Smooth muscle cell (in vitro differentiated cells): ENCODE results near the gene OGDH. TPM values are rescaled to one million over a fixed set of nuclear protein-coding genes. Genes with fewer than 3 reads are reported as not detected.
A peak's percentile ranks its signal among the peaks of the same experiment; 100 is the strongest.

Experiments used
- DNase-seq: peaks from one replicate; lab custom pipeline; 2025; ENCODE audit not compliant: unreplicated experiment; lab: John Stamatoyannopoulos, UW
- H2AFZ ChIP-seq: fragments of 200-600 bp; sonication (generic); 2 replicates; pipeline ENCODE4 v1.6.0; 2016; ENCODE audit warnings: antibody characterized with exemption, low read depth, mild to moderate bottlenecking
- H3F3A ChIP-seq: fragments of 200-600 bp; sonication (generic); 2 replicates; pipeline ENCODE4 v1.6.0; 2017; ENCODE audit warnings: antibody characterized with exemption, low read depth
- H3K27ac ChIP-seq: fragments of 200-600 bp; sonication (generic); 2 replicates; pipeline ENCODE4 v1.5.1; 2016; ENCODE audit warnings: low read depth, mild to moderate bottlenecking
- H3K27me3 ChIP-seq: fragments of 200-600 bp; sonication (generic); 2 replicates; pipeline ENCODE4 v1.6.1; 2016; ENCODE audit warnings: low read depth, mild to moderate bottlenecking
- H3K36me3 ChIP-seq: fragments of 200-600 bp; sonication (generic); 2 replicates; pipeline ENCODE4 v1.5.1; 2016; ENCODE audit warnings: low read depth
- H3K4me1 ChIP-seq: fragments of 200-600 bp; sonication (generic); 2 replicates; pipeline ENCODE4 v1.5.1; 2016; ENCODE audit warnings: low read depth
- H3K4me2 ChIP-seq: fragments of 200-600 bp; sonication (generic); 2 replicates; pipeline ENCODE4 v1.6.0; 2016; ENCODE audit warnings: mild to moderate bottlenecking
- H3K4me3 ChIP-seq: fragments of 200-600 bp; sonication (generic); 2 replicates; pipeline ENCODE4 v1.5.1; 2016; ENCODE audit warnings: mild to moderate bottlenecking
- H3K79me2 ChIP-seq: fragments of 200-600 bp; sonication (generic); 2 replicates; pipeline ENCODE4 v1.6.0; 2016; ENCODE audit warnings: low read depth, mild to moderate bottlenecking
- H3K9ac ChIP-seq: fragments of 200-600 bp; sonication (generic); 2 replicates; pipeline ENCODE4 v1.6.0; 2016; ENCODE audit warnings: low read depth
- H3K9me3 ChIP-seq: fragments of 200-600 bp; sonication (generic); replicated peaks from 2 replicates; pipeline ENCODE4 v1.5.1; 2016; ENCODE audit warnings: low read depth
- H4K20me1 ChIP-seq: fragments of 200-600 bp; sonication (generic); 2 replicates; pipeline ENCODE4 v1.6.0; 2016; ENCODE audit warnings: low read depth
- CTCF ChIP-seq: fragments of 200-600 bp; sonication (generic); IDR thresholded peaks from 2 replicates; pipeline ENCODE4 v1.5.1; 2017; ENCODE audit warnings: borderline replicate concordance, mild to moderate bottlenecking, antibody characterized with exemption; ENCODE audit not compliant: insufficient read depth, poor library complexity, severe bottlenecking
- WGBS: methylation state at CpG from one replicate; pipeline ENCODE4 v1.1.7; 2016; ENCODE audit warnings: low lambda C conversion rate; 5-methylcytosine and 5-hydroxymethylcytosine counted together
- polyA plus RNA-seq: library from polyadenylated mRNA; unstranded; fragments of >200 nt; fragmentation: Nextera tagmentation; extraction: Ambion mirVana; gene quantifications from 2 replicates; pipeline ENCODE4 v1.2.1, GENCODE V29; 2016
- total RNA-seq: library from RNA; depleted of rRNA; stranded (reverse); fragments of >200 nt; gene quantifications from 2 replicates; pipeline ENCODE4 v1.2.3, GENCODE V29; 2014

Gene OGDH
- total and polyA plus RNA-seq, 2 experiments from 2014 or later = 32.6 to 34.2 TPM

- H3K36me3 ChIP-seq = peaks cover 8% of the 10 kb centered on the region
- no peaks in the 10 kb centered on the region for H3K27me3 ChIP-seq
- H3K4me3 ChIP-seq = peak within 1 kb of the TSS; percentile 87
- under 1% methylated on average over 74 of the region's 74 CpGs for WGBS
- peak within 1 kb of the TSS; percentile 89 for H3K9ac ChIP-seq
- H3K4me2 ChIP-seq = peak within 1 kb of the TSS; percentile 97
- H3K79me2 ChIP-seq = peaks cover 35% of the 10 kb centered on the region
- DNase-seq = peak; percentile 62
- no peaks in the 10 kb centered on the region for H3K9me3 ChIP-seq
- H3F3A ChIP-seq = no peaks in the 10 kb centered on the region
- no peaks in the 10 kb centered on the region for H4K20me1 ChIP-seq
- peak within 1 kb of the TSS; percentile 91 for H2AFZ ChIP-seq
- peak within 1 kb of the TSS; percentile 83 for H3K27ac ChIP-seq
- H3K4me1 ChIP-seq = peaks cover 14% of the 10 kb centered on the region
- no peak for TF ChIP-seq CTCF
Observed at GRCh38 chr7:44573464-44574286, 32.8 kb upstream of the OGDH start, which contains the start of gene DDX56. Gene DDX56, minus strand, starts transcription at chr7:44573908. Its CDS starts 13 bp downstream, at chr7:44573895.

- Histone ChIP-seq H2AFZ (peak overlapping the region; percentile 91), H3F3A (no peaks in the 10 kb centered on the region), H3K27me3 (no peaks in the 10 kb centered on the region), H3K4me2 (peak overlapping the region; percentile 97), H3K27ac (peak overlapping the region; percentile 83), H3K79me2 (peaks cover 38% of the 10 kb centered on the region), H3K9me3 (no peaks in the 10 kb centered on the region), H4K20me1 (no peaks in the 10 kb centered on the region), H3K36me3 (peaks cover 6% of the 10 kb centered on the region), H3K4me1 (peaks cover 14% of the 10 kb centered on the region), H3K9ac (peak overlapping the region; percentile 89), H3K4me3 (peak overlapping the region; percentile 87)
- no peak for DNase-seq
- TF ChIP-seq CTCF = no peak
- WGBS = 48% methylated on average over 18 of the region's 18 CpGs
Observed at GRCh38 chr7:44574287-44574872, 32.0 kb upstream of the OGDH start.

- no peak overlapping the region for H3K9ac ChIP-seq
Observed at GRCh38 chr7:44575054-44575453, 31.4 kb upstream of the OGDH start.

More at GRCh38 chr7:44575054-44575453, 31.4 kb upstream of the OGDH start:
- Histone ChIP-seq H3K79me2 (peaks cover 38% of the 10 kb centered on the region), H3K36me3 (peaks cover 5% of the 10 kb centered on the region), H3K4me3 (no peak overlapping the region), H4K20me1 (no peaks in the 10 kb centered on the region), H3K27me3 (no peaks in the 10 kb centered on the region), H2AFZ (no peak overlapping the region), H3K27ac (no peak overlapping the region), H3K4me1 (peaks cover 14% of the 10 kb centered on the region), H3K4me2 (peak overlapping the region; percentile 97), H3F3A (no peaks in the 10 kb centered on the region), H3K9me3 (no peaks in the 10 kb centered on the region)
- TF ChIP-seq CTCF = no peak
- DNase-seq = no peak
